ENCODE measurements around the gene HOXC5. TPM values are rescaled to one million over a fixed set of nuclear protein-coding genes. Genes with fewer than 3 reads are reported as not detected.

Gene HOXC5
- total RNA-seq, 1 experiment from 2014 or later, result 1.1 TPM

- Histone ChIP-seq H3K9me2 (ENCODE audit: insufficient read depth) (no peaks in the 10 kb centered on the region), H3K27me3 (ENCODE audit: insufficient read depth, low read length) (no peaks in the 10 kb centered on the region), H2AFZ (ENCODE audit: low read depth, low read length, poor library complexity, severe bottlenecking) (no peak overlapping the region), H3K4me1 (ENCODE audit: control insufficient read depth in 1 of 2, insufficient read depth in 2 of 2, low read length in 2 of 2) (peaks cover 13 to 31% of the 10 kb centered on the region in 2 experiments), H3K4me2 (ENCODE audit: low read length) (no peak overlapping the region), H3K27ac (ENCODE audit: low read depth, low read length) (no peak overlapping the region), H3K9me3 (ENCODE audit: control insufficient read depth in 1 of 2, insufficient read depth in 1 of 2, low read depth in 1 of 2, low read length in 2 of 2) (no peaks in the 10 kb centered on the region), H3K4me3 (replicated peaks in 1 of 2; ENCODE audit: low read depth in 1 of 2, low read length in 2 of 2) (no peak overlapping the region), H3K9ac (ENCODE audit: low read length) (no peak overlapping the region), H4K20me1 (ENCODE audit: insufficient read depth) (no peaks in the 10 kb centered on the region), H3K79me2 (ENCODE audit: insufficient read depth, low read length) (peaks cover 28% of the 10 kb centered on the region), H3K36me3 (ENCODE audit: control insufficient read depth in 1 of 2, insufficient read depth in 2 of 2, low read length in 2 of 2) (peaks cover 0 to 6% of the 10 kb centered on the region in 2 experiments; a peak in 1 of 4 replicates)
- no peak for DNase-seq (ENCODE audit: low read depth, low spot score)
- intact Hi-C loops (cut with micrococcal nuclease), result no loop called here
- TF ChIP-seq CBX3 (IDR thresholded peaks at IDR 0.05; ENCODE audit: low read depth), result no peak
- no peak for TF ChIP-seq POLR2AphosphoS5 (IDR thresholded peaks at IDR 0.05; ENCODE audit: low read depth, low read length)
- no peak for TF ChIP-seq YY1 (IDR thresholded peaks at IDR 0.05; ENCODE audit: extremely low read depth, insufficient replicate concordance, low read depth, low read length)
- TF ChIP-seq JUND (IDR thresholded peaks at IDR 0.05), result no peak
- no peak for TF ChIP-seq SIN3A (IDR thresholded peaks at IDR 0.05; ENCODE audit: low read depth)
- TF ChIP-seq SP1 (IDR thresholded peaks at IDR 0.05; ENCODE audit: low read depth), result no peak
- no peak for TF ChIP-seq SRF (IDR thresholded peaks at IDR 0.05; ENCODE audit: low read depth)
- TF ChIP-seq RAD21 (IDR thresholded peaks at IDR 0.05; ENCODE audit: low read depth), result no peak
- no peak for TF ChIP-seq EZH2 (IDR thresholded peaks at IDR 0.05)
- BruUV-seq (replicated peaks), result no TSS peak
- ATAC-seq, result no peak
- POLR2A ChIA-PET, result no interaction called here
- RAD21 ChIA-PET (ENCODE audit: low non-redundant PET in 1 of 2, low total read pairs in 2 of 2, uncharacterized antibody in 2 of 2, unreplicated experiment in 2 of 2), result interaction anchor here in 1 of 2 experiments (0.6 kb wide), 1 partner anchor 8 kb away, joined by 3 read pairs; no protein-coding TSS in a partner anchor
- CTCF ChIA-PET, result interaction anchor here (1.1 to 2.2 kb wide), 4 partner anchors 18 to 205 kb away, joined by 3 to 8 read pairs (median 6); partner anchors contain the start of gene HOXC10
Observed at GRCh38 chr12:54002915-54003389, 29.9 kb upstream of the HOXC5 start.

GRCh38 chr12:54003625-54004024 lies 29.2 kb upstream of the HOXC5 start:
- CTCF ChIA-PET, result interaction anchor here (0.7 to 2.2 kb wide), 6 partner anchors 14 to 211 kb away, joined by 3 to 8 read pairs (median 4); partner anchors contain the start of gene HOXC10

More at GRCh38 chr12:54003625-54004024, 29.2 kb upstream of the HOXC5 start:
- DNase-seq (ENCODE audit: low read depth, low spot score) (no peak), ATAC-seq (no peak)
- H3K27me3 ChIP-seq (ENCODE audit: insufficient read depth, low read length), result no peaks in the 10 kb centered on the region
- POLR2A ChIA-PET, result no interaction called here
- peaks cover 0 to 6% of the 10 kb centered on the region in 2 experiments; a peak in 1 of 4 replicates for H3K36me3 ChIP-seq (ENCODE audit: control insufficient read depth in 1 of 2, insufficient read depth in 2 of 2, low read length in 2 of 2)
- H3K27ac ChIP-seq (ENCODE audit: low read depth, low read length), result no peak overlapping the region
- H3K4me2 ChIP-seq (ENCODE audit: low read length), result no peak overlapping the region
- BruUV-seq (replicated peaks), result no TSS peak
- no peak overlapping the region for H3K4me3 ChIP-seq (replicated peaks in 1 of 2; ENCODE audit: low read depth in 1 of 2, low read length in 2 of 2)
- peaks cover 21% of the 10 kb centered on the region for H3K79me2 ChIP-seq (ENCODE audit: insufficient read depth, low read length)
- H3K4me1 ChIP-seq (ENCODE audit: control insufficient read depth in 1 of 2, insufficient read depth in 2 of 2, low read length in 2 of 2), result peaks cover 10 to 25% of the 10 kb centered on the region in 2 experiments
- no peak overlapping the region for H3K9ac ChIP-seq (ENCODE audit: low read length)
- no peaks in the 10 kb centered on the region for H3K9me3 ChIP-seq (ENCODE audit: control insufficient read depth in 1 of 2, insufficient read depth in 1 of 2, low read depth in 1 of 2, low read length in 2 of 2)
- no peaks in the 10 kb centered on the region for H3K9me2 ChIP-seq (ENCODE audit: insufficient read depth)
- RAD21 ChIA-PET (ENCODE audit: low non-redundant PET in 1 of 2, low total read pairs in 2 of 2, uncharacterized antibody in 2 of 2, unreplicated experiment in 2 of 2), result interaction anchor here in 1 of 2 experiments (0.6 kb wide), 1 partner anchor 9 kb away, joined by 3 read pairs; no protein-coding TSS in a partner anchor
- TF ChIP-seq ELF1 (IDR thresholded peaks at IDR 0.05; ENCODE audit: borderline replicate concordance, low read depth) (no peak), ATF3 (IDR thresholded peaks at IDR 0.05) (no peak), MAX (IDR thresholded peaks at IDR 0.05) (no peak), CTCF (IDR thresholded peaks at IDR 0.05 in 2 of 3, conservative IDR thresholded peaks at IDR 0.05 in 1 of 3; ENCODE audit: borderline replicate concordance in 1 of 3, insufficient read depth in 1 of 3, low read depth in 2 of 3, low read length in 2 of 3) (no peak), TCF7L2 (IDR thresholded peaks at IDR 0.05; ENCODE audit: borderline replicate concordance, extremely low read depth, insufficient read depth, insufficient read length) (no peak), POLR2AphosphoS5 (IDR thresholded peaks at IDR 0.05; ENCODE audit: low read depth, low read length) (no peak), ZFX (IDR thresholded peaks at IDR 0.05) (no peak), EZH2 (IDR thresholded peaks at IDR 0.05) (no peak), SIN3A (IDR thresholded peaks at IDR 0.05; ENCODE audit: low read depth) (no peak), ZBTB33 (IDR thresholded peaks at IDR 0.05; ENCODE audit: extremely low read depth, insufficient replicate concordance, low read length) (no peak), RAD21 (IDR thresholded peaks at IDR 0.05; ENCODE audit: low read depth) (no peak)
- no peaks in the 10 kb centered on the region for H4K20me1 ChIP-seq (ENCODE audit: insufficient read depth)
- no peak overlapping the region for H2AFZ ChIP-seq (ENCODE audit: low read depth, low read length, poor library complexity, severe bottlenecking)
- intact Hi-C loops (cut with micrococcal nuclease), result no loop called here

Measured in HCT116 (cell line).